Astrocyte (in vitro differentiated cells and primary cell): ENCODE measurements around the gene C22orf31.

Source experiments
- CTCF ChIP-seq: IDR thresholded peaks from 2 replicates; pipeline ENCODE4 v1.5.1; 2011; ENCODE audit warnings: low read depth, mild to moderate bottlenecking, inconsistent platforms, low read length, moderate library complexity; ENCODE audit not compliant: insufficient read depth
- EZH2 ChIP-seq: IDR thresholded peaks from 2 replicates; pipeline ENCODE4 v1.6.1; 2012; ENCODE audit warnings: mild to moderate bottlenecking, low read length, inconsistent platforms; ENCODE audit not compliant: insufficient read depth

GRCh38 chr22:29080106-29080975 is 18.7 kb upstream of the C22orf31 start:
- no peak for TF ChIP-seq CTCF
- TF ChIP-seq EZH2: no peak
